ENCODE measurements around the gene TBC1D10A.

Gene TBC1D10A

GRCh38 chr22:30357650-30358215, 31.0 kb upstream of the TBC1D10A start:
- no peak overlapping the region; the same call in 1 of the 2 replicates for H3K4me3 ChIP-seq (ENCODE audit: low read depth, low read length)
- no peak for DNase-seq (ENCODE audit: low read depth)

GRCh38 chr22:30357236-30357570, 30.5 kb upstream of the TBC1D10A start:
- DNase-seq (ENCODE audit: low read depth): no peak
- peak overlapping the region; percentile 77 for H3K4me3 ChIP-seq (ENCODE audit: low read depth, low read length)
- TF ChIP-seq CTCF (IDR thresholded peaks at IDR 0.05; ENCODE audit: low read depth, low read length, missing control alignments): no peak

More at GRCh38 chr22:30357650-30358215, 31.0 kb upstream of the TBC1D10A start:
- no peak for TF ChIP-seq CTCF (IDR thresholded peaks at IDR 0.05; ENCODE audit: low read depth, low read length, missing control alignments)

GRCh38 chr22:30356449-30357235, 29.9 kb upstream of the TBC1D10A start, which contains the start of the genes CCDC157 and SF3A1:
TSS of gene CCDC157 (plus strand) at chr22:30357007. CDS start at chr22:30366001, 8,994 bp downstream.
TSS of gene SF3A1 (minus strand) at chr22:30356894. CDS start at chr22:30356792, 102 bp downstream.
- peak within 1 kb of the TSS; percentile 77 for H3K4me3 ChIP-seq (ENCODE audit: low read depth, low read length)
- DNase-seq (ENCODE audit: low read depth): peak; percentile 77
- no peak for TF ChIP-seq CTCF (IDR thresholded peaks at IDR 0.05; ENCODE audit: low read depth, low read length, missing control alignments)

- DNase-seq (ENCODE audit: low read depth): no peak
- no peak overlapping the region; the same call in 1 of the 2 replicates for H3K4me3 ChIP-seq (ENCODE audit: low read depth, low read length)
- no peak for TF ChIP-seq CTCF (IDR thresholded peaks at IDR 0.05; ENCODE audit: low read depth, low read length, missing control alignments)
Measured at GRCh38 chr22:30354644-30355043, 27.9 kb upstream of the TBC1D10A start.

- no peak for DNase-seq (ENCODE audit: low read depth)
- TF ChIP-seq CTCF (IDR thresholded peaks at IDR 0.05; ENCODE audit: low read depth, low read length, missing control alignments): no peak
- no peak overlapping the region for H3K4me3 ChIP-seq (ENCODE audit: low read depth, low read length)
Measured at GRCh38 chr22:30351226-30351625, 24.5 kb upstream of the TBC1D10A start.

- TF ChIP-seq CTCF (IDR thresholded peaks at IDR 0.05; ENCODE audit: low read depth, low read length, missing control alignments): no peak
- DNase-seq (ENCODE audit: low read depth): no peak
- no peak overlapping the region for H3K4me3 ChIP-seq (ENCODE audit: low read depth, low read length)
Measured at GRCh38 chr22:30348809-30349208, 22.1 kb upstream of the TBC1D10A start.
